Prostate gland (tissue), 2 donors: Measurements from ENCODE around the gene TMEM43.

Experiments
- CTCF ChIP-seq, 4 experiments: fragments of 200-600 bp in 2 of 4; fragments of 450-650 bp in 2 of 4; sonication (generic) in 2 of 4; IDR thresholded peaks; 1 replicate in 3 of 4; 2 replicates in 1 of 4; pipeline ENCODE4 v1.5.1; 2016 to 2019; ENCODE audit warnings: antibody characterized with exemption in 4 of 4, mild to moderate bottlenecking in 2 of 4, moderate library complexity in 2 of 4
- POLR2A ChIP-seq: fragments of 450-650 bp; IDR thresholded peaks from one replicate; pipeline ENCODE4 v1.6.1; 2016; ENCODE audit warnings: antibody characterized with exemption, mild to moderate bottlenecking
- POLR2AphosphoS5 ChIP-seq: sonication (generic); formaldehyde crosslinking; IDR thresholded peaks from one replicate; pipeline ENCODE4 v1.6.1; 2017; ENCODE audit warnings: antibody characterized with exemption

DNA sequence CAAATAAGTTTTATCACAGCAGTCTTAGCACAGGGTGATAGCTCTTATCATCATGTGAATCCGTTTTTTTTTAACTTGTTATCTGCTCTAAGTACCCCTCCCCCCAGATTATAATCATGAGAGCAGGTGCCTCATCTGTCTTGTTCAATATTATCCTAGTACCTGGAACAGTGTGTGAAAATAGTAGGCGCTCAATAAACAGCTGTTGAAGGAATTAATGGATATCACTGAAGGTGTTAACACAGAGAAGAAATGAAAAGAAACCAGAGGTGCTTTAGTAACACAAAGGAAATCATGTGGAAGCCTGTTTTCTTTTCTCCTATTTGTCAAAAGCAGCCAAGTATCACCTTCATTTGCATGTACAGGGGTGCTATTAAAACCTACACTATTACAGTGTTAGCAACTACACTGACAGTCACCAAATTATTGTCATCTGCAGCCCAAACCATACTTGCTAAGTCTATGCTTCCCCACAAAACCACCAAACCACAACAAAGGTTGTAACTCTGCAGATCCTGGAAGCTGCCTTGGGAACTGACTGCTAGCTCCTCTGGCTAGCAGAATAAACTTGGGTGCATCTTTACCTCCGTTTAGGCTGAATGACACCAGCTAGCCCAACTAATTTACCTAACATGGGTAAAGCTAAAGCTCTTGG, 50.7 kb downstream of the TMEM43 start:
- TF ChIP-seq CTCF (IDR thresholded peaks at IDR 0.05) (no peak), POLR2A (no peak), POLR2AphosphoS5 (no peak)
